Measurements from ENCODE around the gene KLHDC7A. TPM values are rescaled to one million over a fixed set of nuclear protein-coding genes. Genes with fewer than 3 reads are reported as not detected.

The KLHDC7A gene
- total and polyA plus RNA-seq, 10 of the 15 experiments (the other 5 are each of a cell fraction or from before 2014, with no cell fraction given) = not detected

- H3K4me2 ChIP-seq (ENCODE audit: control insufficient read depth, insufficient read depth) = no peak overlapping the region
- WGBS (ENCODE audit: insufficient coverage, insufficient replicate concordance, low lambda C conversion rate, missing lambda C conversion rate) = 21% methylated on average over 8 of the region's 8 CpGs
- ATAC-seq = no peak
Observed at GRCh38 chr1:18479454-18479853, 1.3 kb upstream of the KLHDC7A start.

More at GRCh38 chr1:18479454-18479853, 1.3 kb upstream of the KLHDC7A start:
- intact Hi-C loops (cut with micrococcal nuclease; ENCODE audit: unreplicated experiment) (no loop called here), in situ Hi-C loops (cut with MboI) (no loop called here)
- TF ChIP-seq KAT2A (conservative IDR thresholded peaks at IDR 0.05; ENCODE audit: control insufficient read depth, low read depth, low read length) (no peak), BCLAF1 (IDR thresholded peaks at IDR 0.05) (no peak), SMAD1 (IDR thresholded peaks at IDR 0.05; ENCODE audit: low read depth, partially characterized antibody) (no peak), PBX3 (IDR thresholded peaks at IDR 0.05; ENCODE audit: insufficient replicate concordance, low read depth, low read length) (no peak), ZNF622 (IDR thresholded peaks at IDR 0.05) (no peak), POLR2AphosphoS2 (IDR thresholded peaks at IDR 0.05; ENCODE audit: low read depth, low read length) (no peak), CBX3 (IDR thresholded peaks at IDR 0.05; ENCODE audit: borderline replicate concordance, low read depth) (no peak), RUNX3 (IDR thresholded peaks at IDR 0.05; ENCODE audit: low read length) (no peak), JUNB (IDR thresholded peaks at IDR 0.05) (no peak), FOXM1 (IDR thresholded peaks at IDR 0.05; ENCODE audit: low read depth, low read length) (no peak), CHD1 (IDR thresholded peaks at IDR 0.05; ENCODE audit: low read depth, low read length) (no peak), KDM1A (IDR thresholded peaks at IDR 0.05; ENCODE audit: borderline replicate concordance) (no peak), IKZF2 (IDR thresholded peaks at IDR 0.05) (no peak), CTCF (IDR thresholded peaks at IDR 0.05 in 2 of 3, conservative IDR thresholded peaks at IDR 0.05 in 1 of 3; ENCODE audit: control insufficient read depth in 2 of 3, extremely low read depth in 1 of 3, insufficient read depth in 1 of 3, low read depth in 3 of 3, low read length in 3 of 3) (no peak)
- H3K79me2 ChIP-seq (ENCODE audit: control insufficient read depth, insufficient read depth, low read length) = no peaks in the 10 kb centered on the region
- BruUV-seq (replicated peaks) = no TSS peak
- no peak for DNase-seq (ENCODE audit: low read depth, low spot score)
- no peaks in the 10 kb centered on the region for H3K36me3 ChIP-seq (ENCODE audit: control insufficient read depth in 2 of 2, insufficient read depth in 2 of 2, low read length in 1 of 2)
- no peak overlapping the region for H2AFZ ChIP-seq (ENCODE audit: control insufficient read depth, low read depth, low read length)
- ChIA-PET POLR2A (no interaction called here), SMC1A (ENCODE audit: uncharacterized antibody, unreplicated experiment) (no interaction called here), CTCF (no interaction called here), RAD21 (ENCODE audit: unreplicated experiment) (no interaction called here)
- H3K9ac ChIP-seq (ENCODE audit: control insufficient read depth, insufficient read depth, low read length) = no peak overlapping the region
- no peaks in the 10 kb centered on the region; the same call in 1 of the 2 replicates for H3K4me1 ChIP-seq (ENCODE audit: control insufficient read depth, insufficient read depth, low read length)
- H3K4me3 ChIP-seq = no peak overlapping the region
- H3K9me3 ChIP-seq (replicated peaks; ENCODE audit: control insufficient read depth, insufficient read depth, low read length) = no peaks in the 10 kb centered on the region
- FAIRE-seq = no peak
- H3K27me3 ChIP-seq (replicated peaks in 1 of 2; ENCODE audit: control insufficient read depth in 2 of 2, insufficient read depth in 2 of 2, low read length in 1 of 2) = no peaks in the 10 kb centered on the region; a peak in 1 of 4 replicates
- no peaks in the 10 kb centered on the region for H4K20me1 ChIP-seq (ENCODE audit: control insufficient read depth, insufficient read depth)
- H3K27ac ChIP-seq (ENCODE audit: control insufficient read depth, insufficient read depth) = no peak overlapping the region

Data from GM12878 (cell line).